ENCODE data around the gene OGFOD3. TPM values are rescaled to one million over a fixed set of nuclear protein-coding genes. Genes with fewer than 3 reads are reported as not detected.

The OGFOD3 gene
- total RNA-seq, 4 donors from 2014 or later, result 7.9 to 27.5 (median 25.9) TPM

GRCh38 chr17:82391496-82392066, 26.8 kb downstream of the OGFOD3 start:
- in situ Hi-C loops (cut with MboI; ENCODE audit: low pct_ligation_motif_present in 1 of 4, low pct_unique_long_range_greater_than_20kb in 1 of 4, low sequenced_read_pairs in 3 of 4), result no loop called here
- H3K27ac ChIP-seq, result no peak overlapping the region
- TF ChIP-seq POLR2AphosphoS5 (IDR thresholded peaks at IDR 0.05) (no peak), EP300 (IDR thresholded peaks at IDR 0.05; ENCODE audit: low read depth) (no peak), POLR2A (IDR thresholded peaks at IDR 0.05) (no peak)
- TF ChIP-seq, protein P1, sequence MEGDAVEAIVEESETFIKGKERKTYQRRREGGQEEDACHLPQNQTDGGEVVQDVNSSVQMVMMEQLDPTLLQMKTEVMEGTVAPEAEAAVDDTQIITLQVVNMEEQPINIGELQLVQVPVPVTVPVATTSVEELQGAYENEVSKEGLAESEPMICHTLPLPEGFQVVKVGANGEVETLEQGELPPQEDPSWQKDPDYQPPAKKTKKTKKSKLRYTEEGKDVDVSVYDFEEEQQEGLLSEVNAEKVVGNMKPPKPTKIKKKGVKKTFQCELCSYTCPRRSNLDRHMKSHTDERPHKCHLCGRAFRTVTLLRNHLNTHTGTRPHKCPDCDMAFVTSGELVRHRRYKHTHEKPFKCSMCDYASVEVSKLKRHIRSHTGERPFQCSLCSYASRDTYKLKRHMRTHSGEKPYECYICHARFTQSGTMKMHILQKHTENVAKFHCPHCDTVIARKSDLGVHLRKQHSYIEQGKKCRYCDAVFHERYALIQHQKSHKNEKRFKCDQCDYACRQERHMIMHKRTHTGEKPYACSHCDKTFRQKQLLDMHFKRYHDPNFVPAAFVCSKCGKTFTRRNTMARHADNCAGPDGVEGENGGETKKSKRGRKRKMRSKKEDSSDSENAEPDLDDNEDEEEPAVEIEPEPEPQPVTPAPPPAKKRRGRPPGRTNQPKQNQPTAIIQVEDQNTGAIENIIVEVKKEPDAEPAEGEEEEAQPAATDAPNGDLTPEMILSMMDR (IDR thresholded peaks at IDR 0.05), result no peak
- H3K27me3 ChIP-seq, result peaks cover 18% of the 10 kb centered on the region
- H3K36me3 ChIP-seq, result no peaks in the 10 kb centered on the region
- H3K4me3 ChIP-seq, result no peak overlapping the region
- intact Hi-C loops (cut with DNase I; ENCODE audit: low total_unique reads), result no loop called here
- WGBS, 2 donors (ENCODE audit: low coverage in 1 of 2), result 94% methylated on average over 23 of the region's 23 CpGs; no CpG with 5 or more reads in 1 of the 2 donors
- peaks cover 0 to 9% (median 8%) of the 10 kb centered on the region in 4 donors for H3K4me1 ChIP-seq
- no peak for DNase-seq
- no peaks in the 10 kb centered on the region for H3K9me3 ChIP-seq

GRCh38 chr17:82390860-82391435, 27.4 kb downstream of the OGFOD3 start:
- Histone ChIP-seq H3K4me3 (no peak overlapping the region), H3K4me1 (peaks cover 0 to 11% (median 8%) of the 10 kb centered on the region in 4 donors), H3K36me3 (no peaks in the 10 kb centered on the region), H3K27ac (no peak overlapping the region), H3K9me3 (no peaks in the 10 kb centered on the region), H3K27me3 (peaks cover 24% of the 10 kb centered on the region)
- DNase-seq, result no peak
- TF ChIP-seq EP300 (IDR thresholded peaks at IDR 0.05; ENCODE audit: low read depth) (no peak), POLR2AphosphoS5 (IDR thresholded peaks at IDR 0.05) (no peak), POLR2A (IDR thresholded peaks at IDR 0.05) (no peak)
- TF ChIP-seq, protein P1 (IDR thresholded peaks at IDR 0.05), result no peak
- intact Hi-C loops (cut with DNase I; ENCODE audit: low total_unique reads), result no loop called here
- WGBS, 2 donors (ENCODE audit: low coverage in 1 of 2), result 80 to 88% methylated on average over 1 to 13 of the region's 13 CpGs
- in situ Hi-C loops (cut with MboI; ENCODE audit: low pct_ligation_motif_present in 1 of 4, low pct_unique_long_range_greater_than_20kb in 1 of 4, low sequenced_read_pairs in 3 of 4), result no loop called here

DNA sequence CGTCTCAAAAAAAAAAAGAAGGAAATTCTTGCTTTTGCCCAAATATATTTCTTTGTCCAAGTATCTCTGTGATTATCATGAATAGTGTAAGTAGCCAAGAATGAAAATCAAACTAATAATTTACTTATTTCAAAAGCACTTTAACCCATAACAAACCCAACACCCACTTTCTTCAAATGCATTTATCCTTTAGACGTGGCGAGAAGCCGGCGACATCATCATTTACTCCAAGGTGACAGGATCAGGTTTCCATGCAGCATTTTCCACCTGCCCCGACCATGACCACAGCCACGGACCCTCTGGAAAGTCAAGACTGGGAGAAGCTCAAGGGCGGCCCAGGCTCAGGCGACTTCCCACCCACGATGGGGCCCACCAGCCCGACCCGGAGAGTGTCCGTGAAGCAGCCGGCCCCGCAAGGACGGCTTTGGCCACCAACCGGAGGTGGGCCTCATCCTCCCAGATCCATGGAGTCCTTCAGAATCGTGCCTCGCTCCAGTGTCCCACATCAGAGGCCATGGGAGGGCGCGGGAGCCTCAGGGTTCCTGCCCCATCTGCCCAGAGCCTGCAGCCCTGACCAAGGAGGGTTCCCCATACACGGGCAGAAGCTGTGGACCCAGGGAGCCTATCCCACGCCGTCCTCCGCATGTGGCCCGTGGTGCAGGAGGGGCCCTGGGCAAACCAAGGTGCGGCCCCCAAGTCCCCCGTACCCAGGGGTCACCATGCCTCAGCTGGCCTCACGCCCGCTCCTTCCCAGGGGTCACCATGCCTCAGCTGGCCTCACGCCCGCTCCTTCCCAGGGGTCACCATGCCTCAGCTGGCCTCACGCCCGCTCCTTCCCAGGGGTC, 28.1 kb downstream of the OGFOD3 start:
- no peak for TF ChIP-seq EP300 (IDR thresholded peaks at IDR 0.05; ENCODE audit: low read depth)
- TF ChIP-seq POLR2A (IDR thresholded peaks at IDR 0.05), result no peak
- TF ChIP-seq POLR2AphosphoS5 (IDR thresholded peaks at IDR 0.05), result no peak
- TF ChIP-seq, protein P1 (IDR thresholded peaks at IDR 0.05), result no peak
- WGBS, 2 donors (ENCODE audit: low coverage in 1 of 2), result 93% methylated on average over 14 of the region's 34 CpGs; no CpG with 5 or more reads in 1 of the 2 donors
- H3K27ac ChIP-seq, result no peak overlapping the region
- intact Hi-C loops (cut with DNase I; ENCODE audit: low total_unique reads), result no loop called here
- no peak for DNase-seq
- peaks cover 31% of the 10 kb centered on the region for H3K27me3 ChIP-seq
- no peaks in the 10 kb centered on the region for H3K36me3 ChIP-seq
- no peaks in the 10 kb centered on the region for H3K9me3 ChIP-seq
- H3K4me3 ChIP-seq, result no peak overlapping the region
- H3K4me1 ChIP-seq, result peaks cover 0 to 13% (median 10%) of the 10 kb centered on the region in 4 donors
- in situ Hi-C loops (cut with MboI; ENCODE audit: low pct_ligation_motif_present in 1 of 4, low pct_unique_long_range_greater_than_20kb in 1 of 4, low sequenced_read_pairs in 3 of 4), result no loop called here

DNA sequence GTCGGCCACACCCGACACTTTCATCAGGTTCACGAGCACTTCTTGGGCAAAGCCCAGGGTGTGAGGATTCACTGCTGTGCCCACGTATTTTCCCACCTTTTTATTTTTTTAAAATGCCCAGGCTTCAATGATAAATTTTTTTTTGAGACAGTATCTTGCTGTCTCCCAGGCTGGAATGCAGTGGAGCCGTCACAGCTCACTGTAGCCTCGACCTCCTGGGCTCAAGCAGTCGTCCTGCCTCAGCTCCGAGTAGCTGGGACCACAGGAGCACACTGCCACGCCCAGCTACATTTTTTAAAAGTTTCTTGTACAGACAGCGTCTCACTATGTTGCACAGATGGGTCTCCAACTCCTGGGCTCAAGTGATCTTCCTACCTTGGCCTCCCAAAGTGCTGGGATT, 29.0 kb downstream of the OGFOD3 start:
- Histone ChIP-seq H3K27me3 (peaks cover 40% of the 10 kb centered on the region), H3K9me3 (no peaks in the 10 kb centered on the region), H3K4me1 (peaks cover 0 to 16% (median 10%) of the 10 kb centered on the region in 4 donors), H3K36me3 (no peaks in the 10 kb centered on the region), H3K4me3 (no peak overlapping the region), H3K27ac (no peak overlapping the region)
- no peak for TF ChIP-seq EP300 (IDR thresholded peaks at IDR 0.05; ENCODE audit: low read depth)
- TF ChIP-seq POLR2A (IDR thresholded peaks at IDR 0.05), result no peak
- no peak for TF ChIP-seq POLR2AphosphoS5 (IDR thresholded peaks at IDR 0.05)
- TF ChIP-seq, protein P1 (IDR thresholded peaks at IDR 0.05), result no peak
- in situ Hi-C loops (cut with MboI; ENCODE audit: low pct_ligation_motif_present in 1 of 4, low pct_unique_long_range_greater_than_20kb in 1 of 4, low sequenced_read_pairs in 3 of 4) (no loop called here), intact Hi-C loops (cut with DNase I; ENCODE audit: low total_unique reads) (no loop called here)
- no peak for DNase-seq
- 90% methylated on average over 2 to 10 of the region's 10 CpGs for WGBS, 2 donors (ENCODE audit: low coverage in 1 of 2)

Data from transverse colon (tissue), 4 donors.